ENCODE measurements around the gene HJV.
"Not testable (repeated sequence)": the region's sequence is repeated elsewhere in the genome, so short reads cannot be mapped to it uniquely, and the experiment has no call there.

Gene HJV

GRCh38 chr1:146021622-146022402 lies at the start of gene HJV:
HJV (minus strand) TSS chr1:146021735; CDS start chr1:146020231, 1,504 bp downstream.
- Histone ChIP-seq H2AFZ (ENCODE audit: low read length) (no peak within 1 kb of the TSS), H3K4me2 (ENCODE audit: low read depth, low read length, poor library complexity, severe bottlenecking) (no peak within 1 kb of the TSS)

GRCh38 chr1:146059148-146059547 lies 37.6 kb upstream of the HJV start:
- not testable (repeated sequence) for H3K4me1 ChIP-seq (ENCODE audit: insufficient read depth, low read length, poor library complexity, severe bottlenecking); H2AFZ ChIP-seq (ENCODE audit: low read length); H3K9me3 ChIP-seq (ENCODE audit: insufficient read depth, low read depth, low read length); H3K27me3 ChIP-seq (ENCODE audit: insufficient read depth, low read length, poor library complexity, severe bottlenecking); H3K9ac ChIP-seq (ENCODE audit: low read depth, low read length, poor library complexity, severe bottlenecking); H3K36me3 ChIP-seq (ENCODE audit: insufficient read depth, low read length); H3K9me2 ChIP-seq (replicated peaks; ENCODE audit: low read depth, low read length); H4K20me1 ChIP-seq (ENCODE audit: insufficient read depth, low read length, poor library complexity, severe bottlenecking); H3K79me2 ChIP-seq (ENCODE audit: insufficient read depth, low read length); H3K4me2 ChIP-seq (ENCODE audit: low read depth, low read length, poor library complexity, severe bottlenecking); H3F3A ChIP-seq (ENCODE audit: low read depth); H3K4me3 ChIP-seq (ENCODE audit: low read length, poor library complexity, severe bottlenecking)

More at GRCh38 chr1:146021622-146022402, at the start of gene HJV:
- no peak within 1 kb of the TSS for H3K4me3 ChIP-seq (ENCODE audit: low read length, poor library complexity, severe bottlenecking)
- H3K27me3 ChIP-seq (ENCODE audit: insufficient read depth, low read length, poor library complexity, severe bottlenecking) = no peaks in the 10 kb centered on the region
- H3K9me2 ChIP-seq (replicated peaks; ENCODE audit: low read depth, low read length) = no peaks in the 10 kb centered on the region
- H3F3A ChIP-seq (ENCODE audit: low read depth) = no peaks in the 10 kb centered on the region
- H3K79me2 ChIP-seq (ENCODE audit: insufficient read depth, low read length) = no peaks in the 10 kb centered on the region
- H3K9me3 ChIP-seq (ENCODE audit: insufficient read depth, low read depth, low read length) = no peaks in the 10 kb centered on the region
- H3K36me3 ChIP-seq (ENCODE audit: insufficient read depth, low read length) = no peaks in the 10 kb centered on the region
- H4K20me1 ChIP-seq (ENCODE audit: insufficient read depth, low read length, poor library complexity, severe bottlenecking) = no peaks in the 10 kb centered on the region
- TF ChIP-seq EZH2phosphoT487 (IDR thresholded peaks at IDR 0.05; ENCODE audit: borderline replicate concordance) (no peak), CTCF (conservative IDR thresholded peaks at IDR 0.05; ENCODE audit: low read length) (no peak)
- no peak within 1 kb of the TSS for H3K9ac ChIP-seq (ENCODE audit: low read depth, low read length, poor library complexity, severe bottlenecking)
- no peaks in the 10 kb centered on the region for H3K4me1 ChIP-seq (ENCODE audit: insufficient read depth, low read length, poor library complexity, severe bottlenecking)

GRCh38 chr1:146051852-146052676 lies 30.5 kb upstream of the HJV start:
- peak overlapping the region; percentile 71 for H3K4me2 ChIP-seq (ENCODE audit: low read depth, low read length, poor library complexity, severe bottlenecking)
- not testable (repeated sequence) for H4K20me1 ChIP-seq (ENCODE audit: insufficient read depth, low read length, poor library complexity, severe bottlenecking); H3K9me3 ChIP-seq (ENCODE audit: insufficient read depth, low read depth, low read length); H3K4me1 ChIP-seq (ENCODE audit: insufficient read depth, low read length, poor library complexity, severe bottlenecking); H3K9me2 ChIP-seq (replicated peaks; ENCODE audit: low read depth, low read length); H3K27me3 ChIP-seq (ENCODE audit: insufficient read depth, low read length, poor library complexity, severe bottlenecking); H3K36me3 ChIP-seq (ENCODE audit: insufficient read depth, low read length); H3K79me2 ChIP-seq (ENCODE audit: insufficient read depth, low read length); H3F3A ChIP-seq (ENCODE audit: low read depth)
- H3K4me3 ChIP-seq (ENCODE audit: low read length, poor library complexity, severe bottlenecking) = peak overlapping the region; percentile 76
- H3K9ac ChIP-seq (ENCODE audit: low read depth, low read length, poor library complexity, severe bottlenecking) = peak overlapping the region; percentile 55
- peak overlapping the region; percentile 80 for H2AFZ ChIP-seq (ENCODE audit: low read length)

GRCh38 chr1:146051452-146051851 lies 29.9 kb upstream of the HJV start:
- TF ChIP-seq EZH2phosphoT487 (IDR thresholded peaks at IDR 0.05; ENCODE audit: borderline replicate concordance) (no peak), CTCF (conservative IDR thresholded peaks at IDR 0.05; ENCODE audit: low read length) (no peak)
- peak overlapping the region; percentile 71 for H3K4me2 ChIP-seq (ENCODE audit: low read depth, low read length, poor library complexity, severe bottlenecking)
- peaks cover 4% of the 10 kb centered on the region for H3K4me1 ChIP-seq (ENCODE audit: insufficient read depth, low read length, poor library complexity, severe bottlenecking)
- H3K9me2 ChIP-seq (replicated peaks; ENCODE audit: low read depth, low read length) = no peaks in the 10 kb centered on the region
- H3K36me3 ChIP-seq (ENCODE audit: insufficient read depth, low read length) = no peaks in the 10 kb centered on the region
- H3K79me2 ChIP-seq (ENCODE audit: insufficient read depth, low read length) = no peaks in the 10 kb centered on the region
- peak overlapping the region; percentile 76 for H3K4me3 ChIP-seq (ENCODE audit: low read length, poor library complexity, severe bottlenecking)
- peaks cover 5% of the 10 kb centered on the region; the same call in 1 of the 2 replicates for H3F3A ChIP-seq (ENCODE audit: low read depth)
- H3K9me3 ChIP-seq (ENCODE audit: insufficient read depth, low read depth, low read length) = no peaks in the 10 kb centered on the region
- no peak overlapping the region for H2AFZ ChIP-seq (ENCODE audit: low read length)
- no peaks in the 10 kb centered on the region for H3K27me3 ChIP-seq (ENCODE audit: insufficient read depth, low read length, poor library complexity, severe bottlenecking)
- peak overlapping the region; percentile 55 for H3K9ac ChIP-seq (ENCODE audit: low read depth, low read length, poor library complexity, severe bottlenecking)
- H4K20me1 ChIP-seq (ENCODE audit: insufficient read depth, low read length, poor library complexity, severe bottlenecking) = no peaks in the 10 kb centered on the region

- H3K9ac ChIP-seq (ENCODE audit: low read depth, low read length, poor library complexity, severe bottlenecking); H3K9me2 ChIP-seq (replicated peaks; ENCODE audit: low read depth, low read length); H4K20me1 ChIP-seq (ENCODE audit: insufficient read depth, low read length, poor library complexity, severe bottlenecking); H3F3A ChIP-seq (ENCODE audit: low read depth); H3K9me3 ChIP-seq (ENCODE audit: insufficient read depth, low read depth, low read length); H3K79me2 ChIP-seq (ENCODE audit: insufficient read depth, low read length); H3K4me1 ChIP-seq (ENCODE audit: insufficient read depth, low read length, poor library complexity, severe bottlenecking); H3K36me3 ChIP-seq (ENCODE audit: insufficient read depth, low read length); H2AFZ ChIP-seq (ENCODE audit: low read length); H3K4me3 ChIP-seq (ENCODE audit: low read length, poor library complexity, severe bottlenecking); H3K27me3 ChIP-seq (ENCODE audit: insufficient read depth, low read length, poor library complexity, severe bottlenecking): not testable (repeated sequence)
- H3K4me2 ChIP-seq (ENCODE audit: low read depth, low read length, poor library complexity, severe bottlenecking) = peak overlapping the region; percentile 27
These were observed 29.1 kb upstream of the HJV start for GRCh38 chr1:146050652-146050963.
